Measurements from ENCODE around the gene USP28.
"Not testable (repeated sequence)": the region's sequence is repeated elsewhere in the genome, so short reads cannot be mapped to it uniquely, and the experiment has no call there.

DNA sequence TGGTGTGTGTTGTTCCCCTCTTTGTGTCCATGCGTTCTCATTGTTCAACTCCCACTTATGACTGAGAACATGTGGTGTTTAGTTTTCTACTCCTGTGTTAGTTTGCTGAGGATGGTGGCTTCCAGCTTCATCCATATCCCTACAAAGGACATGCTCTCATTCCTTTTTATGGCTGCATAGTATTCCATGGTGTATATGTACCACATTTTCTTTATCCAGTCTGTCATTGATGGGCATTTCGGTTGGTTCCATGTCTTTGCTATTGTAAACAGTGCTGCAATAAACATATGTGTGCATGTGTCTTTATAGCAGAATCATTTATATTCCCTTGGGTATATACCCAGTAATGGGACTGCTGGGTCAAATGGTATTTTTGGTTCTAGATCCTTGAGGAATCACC is 112.3 kb downstream of the USP28 start:
- TF ChIP-seq, protein P1, sequence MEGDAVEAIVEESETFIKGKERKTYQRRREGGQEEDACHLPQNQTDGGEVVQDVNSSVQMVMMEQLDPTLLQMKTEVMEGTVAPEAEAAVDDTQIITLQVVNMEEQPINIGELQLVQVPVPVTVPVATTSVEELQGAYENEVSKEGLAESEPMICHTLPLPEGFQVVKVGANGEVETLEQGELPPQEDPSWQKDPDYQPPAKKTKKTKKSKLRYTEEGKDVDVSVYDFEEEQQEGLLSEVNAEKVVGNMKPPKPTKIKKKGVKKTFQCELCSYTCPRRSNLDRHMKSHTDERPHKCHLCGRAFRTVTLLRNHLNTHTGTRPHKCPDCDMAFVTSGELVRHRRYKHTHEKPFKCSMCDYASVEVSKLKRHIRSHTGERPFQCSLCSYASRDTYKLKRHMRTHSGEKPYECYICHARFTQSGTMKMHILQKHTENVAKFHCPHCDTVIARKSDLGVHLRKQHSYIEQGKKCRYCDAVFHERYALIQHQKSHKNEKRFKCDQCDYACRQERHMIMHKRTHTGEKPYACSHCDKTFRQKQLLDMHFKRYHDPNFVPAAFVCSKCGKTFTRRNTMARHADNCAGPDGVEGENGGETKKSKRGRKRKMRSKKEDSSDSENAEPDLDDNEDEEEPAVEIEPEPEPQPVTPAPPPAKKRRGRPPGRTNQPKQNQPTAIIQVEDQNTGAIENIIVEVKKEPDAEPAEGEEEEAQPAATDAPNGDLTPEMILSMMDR (IDR thresholded peaks at IDR 0.05) = not testable (repeated sequence)
- TF ChIP-seq POLR2A, POLR2AphosphoS5 (IDR thresholded peaks at IDR 0.05): not testable (repeated sequence)
